D341Med (cell line): ENCODE results near the gene ADAD2.
"Not testable (repeated sequence)": the region's sequence is repeated elsewhere in the genome, so short reads cannot be mapped to it uniquely, and the experiment has no call there.

Experiments
- DNase-seq: peaks from one replicate; pipeline ENCODE4 v3.0.0; 2012; ENCODE audit warnings: low spot score

The ADAD2 gene

GRCh38 chr16:84195201-84196093 is 4.5 kb downstream of the ADAD2 start:
- DNase-seq = no peak

DNA sequence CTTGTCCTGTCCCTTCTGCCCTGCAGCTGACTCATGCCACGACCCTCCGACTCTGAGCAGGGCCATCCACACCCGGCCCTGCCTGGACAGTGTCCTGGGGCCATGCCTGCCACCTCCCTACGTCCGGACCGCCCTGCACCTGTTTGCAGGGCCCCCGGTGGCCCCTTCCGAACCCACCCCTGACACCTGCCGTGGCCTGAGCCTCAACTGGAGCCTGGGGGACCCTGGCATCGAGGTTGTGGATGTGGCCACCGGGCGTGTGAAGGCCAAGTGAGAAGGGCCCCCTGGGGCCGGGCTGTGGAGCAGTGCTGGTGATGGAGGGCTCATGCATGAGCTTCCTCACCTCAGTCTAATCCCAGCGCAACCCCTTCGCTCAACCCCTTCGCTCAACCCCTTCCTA is 5.1 kb downstream of the ADAD2 start:
- DNase-seq = no peak

- DNase-seq = no peak
Observed at GRCh38 chr16:84196727-84197394, 5.9 kb downstream of the ADAD2 start.

GRCh38 chr16:84197466-84198128 is 6.6 kb downstream of the ADAD2 start:
- no peak for DNase-seq

DNA sequence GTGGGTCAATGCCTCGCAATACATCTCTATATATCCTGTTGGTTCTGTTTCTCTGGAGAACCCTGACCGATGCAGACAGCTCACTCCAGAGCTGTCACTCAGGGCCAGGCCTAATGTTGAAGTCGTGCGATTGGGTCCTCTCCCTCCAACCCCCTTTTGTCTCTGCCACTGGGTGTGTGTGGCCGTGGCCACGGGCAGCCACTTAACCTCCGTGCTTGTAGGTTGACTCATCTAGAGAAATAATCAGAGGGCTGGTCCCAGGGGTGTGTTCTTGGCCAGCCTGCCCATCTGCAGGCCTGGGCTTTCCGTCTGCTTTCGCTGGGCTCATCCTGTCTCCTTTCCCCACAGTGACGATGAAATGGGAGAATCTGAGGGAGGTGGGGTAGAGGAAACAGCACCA is 7.4 kb downstream of the ADAD2 start:
- DNase-seq = no peak

DNA sequence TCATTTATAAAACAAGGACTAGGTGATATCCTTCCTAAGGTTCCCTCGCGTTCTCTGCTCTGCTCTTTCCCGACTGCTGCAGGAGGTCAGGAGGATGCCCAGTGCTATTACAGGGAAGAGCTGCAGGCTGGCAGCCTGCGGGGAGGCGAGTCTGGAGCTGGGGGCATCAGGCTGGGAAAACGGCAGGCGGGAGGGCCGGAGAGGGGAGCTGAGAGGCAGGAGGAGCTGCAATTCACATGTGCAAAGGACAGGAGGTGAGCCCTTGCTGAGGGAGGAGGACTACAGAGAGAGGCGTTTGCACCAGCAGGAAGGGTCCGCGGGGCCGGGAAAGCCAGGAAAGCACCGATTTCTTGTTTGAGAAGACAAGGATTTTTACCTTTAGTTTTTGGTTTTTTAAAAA is 8.1 kb downstream of the ADAD2 start:
- DNase-seq = no peak

GRCh38 chr16:84199861-84200260 is 8.9 kb downstream of the ADAD2 start:
- DNase-seq = no peak

DNA sequence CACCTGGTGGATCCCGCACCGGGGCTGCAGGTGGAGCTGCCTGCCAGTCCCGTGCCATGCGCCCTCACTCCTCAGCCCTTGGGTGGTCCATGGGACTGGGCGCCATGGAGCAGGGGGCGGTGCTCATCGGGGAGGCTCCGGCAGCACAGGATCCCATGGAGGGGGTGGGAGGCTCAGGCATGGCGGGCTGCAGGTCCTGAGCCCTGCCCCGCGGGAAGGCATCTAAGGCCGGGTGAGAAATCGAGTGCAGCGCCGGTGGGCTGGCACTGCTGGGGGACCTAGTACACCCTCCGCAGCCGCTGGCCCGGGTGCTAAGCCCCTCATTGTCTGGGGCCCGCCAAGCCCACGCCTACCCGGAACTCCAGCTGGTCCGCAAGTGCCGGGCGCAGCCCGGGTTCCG is 13.6 kb downstream of the ADAD2 start:
- DNase-seq = not testable (repeated sequence)

DNA sequence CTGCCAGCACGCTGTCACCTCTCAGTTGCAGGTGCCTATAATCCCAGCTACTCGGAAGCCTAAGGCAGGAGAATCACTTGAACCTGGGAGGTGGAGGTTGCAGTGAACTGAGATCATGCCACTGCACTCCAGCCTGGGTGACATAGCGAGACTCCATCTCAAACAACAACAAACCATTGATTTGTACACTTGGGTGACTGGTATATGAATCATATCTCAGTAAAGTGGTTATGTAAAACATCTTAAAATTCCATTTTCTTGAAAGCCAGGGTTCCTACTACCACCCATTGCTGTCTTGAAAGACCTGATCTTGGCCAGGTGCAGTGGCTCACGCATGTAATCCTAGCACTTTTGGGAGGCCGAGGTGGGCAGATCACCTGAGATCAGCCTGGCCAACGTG is 14.2 kb downstream of the ADAD2 start:
- not testable (repeated sequence) for DNase-seq

GRCh38 chr16:84205976-84206691 is 15.2 kb downstream of the ADAD2 start:
- no peak for DNase-seq

DNA sequence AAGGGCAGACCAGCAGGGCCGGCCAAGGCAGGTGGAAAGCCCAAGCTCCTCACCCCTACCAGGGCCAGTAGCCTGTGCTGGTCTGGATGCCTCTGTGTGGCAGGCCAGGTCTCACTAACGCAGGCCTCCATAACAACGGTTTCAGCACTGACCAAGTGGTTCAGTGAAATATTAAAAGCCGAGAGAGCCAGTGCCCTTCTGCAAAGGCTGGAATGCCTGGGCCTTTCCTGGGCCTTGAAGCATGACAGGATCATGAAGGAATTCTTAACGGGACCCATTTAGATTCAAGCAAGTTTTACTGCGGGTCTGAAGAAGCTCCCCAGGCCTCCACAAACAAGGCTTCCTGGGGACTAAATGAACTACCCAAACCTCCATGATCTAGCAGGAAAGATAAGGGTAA is 16.3 kb downstream of the ADAD2 start:
- no peak for DNase-seq

DNA sequence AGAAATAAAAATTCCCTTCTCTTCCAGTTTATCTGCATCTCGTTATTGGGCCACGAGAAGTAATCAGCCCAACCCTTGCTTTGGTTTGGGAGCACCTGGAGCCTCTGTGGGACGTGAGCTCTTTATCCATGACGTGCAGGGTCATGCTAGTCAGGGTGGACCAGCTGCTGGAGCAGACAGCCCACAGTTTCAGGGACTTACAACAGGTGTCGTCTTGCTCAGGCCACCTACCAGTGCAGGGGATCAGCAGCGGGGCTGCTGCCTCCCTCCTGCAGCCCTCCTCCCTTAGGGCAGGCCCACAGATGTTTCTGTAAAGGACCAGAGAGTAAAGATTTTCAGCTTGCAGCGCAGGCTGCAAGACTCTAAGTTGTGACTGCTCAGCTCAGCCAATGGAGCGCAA is 16.9 kb downstream of the ADAD2 start:
- no peak for DNase-seq

DNA sequence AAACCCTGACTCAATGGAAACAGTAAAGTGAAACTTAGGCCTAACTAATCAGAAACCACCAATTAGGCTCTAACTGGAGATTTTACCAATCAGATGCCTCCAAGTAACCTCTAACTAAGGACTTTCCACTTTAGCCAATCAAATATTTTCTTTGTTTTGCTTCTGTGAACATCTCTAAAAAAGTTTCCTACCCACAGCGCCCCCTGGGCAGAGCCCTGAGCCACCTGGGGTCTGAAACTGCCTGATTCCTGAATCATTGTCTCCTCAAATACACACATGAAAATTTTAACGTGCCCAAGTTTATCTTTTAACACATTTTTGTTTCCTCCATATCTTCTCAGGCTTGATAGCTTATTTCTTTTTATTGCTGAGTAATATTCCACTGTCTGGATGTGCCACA is 19.0 kb downstream of the ADAD2 start:
- DNase-seq = no peak

DNA sequence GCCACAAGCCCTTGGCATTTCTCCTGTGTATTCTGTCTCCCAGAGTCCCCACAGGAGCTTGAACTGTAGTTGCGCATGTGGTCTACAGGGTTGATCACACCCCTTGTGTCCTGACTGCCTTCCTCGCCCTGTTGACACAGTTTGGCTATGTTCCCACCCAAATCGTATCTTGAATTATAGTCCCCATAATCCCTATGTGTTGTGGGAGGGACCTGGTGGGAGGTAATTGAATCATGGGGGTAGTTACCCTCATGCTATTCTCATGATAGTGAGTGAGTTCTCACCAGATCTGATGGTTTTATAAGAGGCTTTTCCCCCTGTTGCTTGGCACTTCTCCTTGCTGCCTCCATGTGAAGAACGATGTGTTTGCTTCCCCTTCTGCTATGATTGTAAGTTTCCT is 21.2 kb downstream of the ADAD2 start:
- DNase-seq = no peak

DNA sequence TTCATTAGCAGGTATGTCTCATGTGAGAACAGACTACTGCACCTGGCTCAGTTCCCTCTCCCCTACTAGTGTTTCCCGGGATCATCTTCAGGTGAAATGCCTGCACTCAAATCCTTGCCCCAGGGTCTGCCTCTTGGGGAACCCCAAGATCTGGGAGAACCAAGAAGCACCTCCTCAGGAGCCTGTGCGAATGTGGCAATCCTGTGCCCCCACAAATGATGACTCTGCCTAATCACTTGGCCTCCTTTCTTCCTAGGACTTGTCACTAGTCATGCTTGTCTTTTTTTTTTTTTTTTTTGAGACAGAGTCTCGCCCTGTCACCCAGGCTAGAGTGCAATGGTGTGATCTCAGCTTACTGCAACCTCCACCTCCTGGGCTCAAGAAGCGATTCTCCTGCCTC is 21.7 kb downstream of the ADAD2 start:
- DNase-seq = no peak

GRCh38 chr16:84214451-84215066 is 23.6 kb downstream of the ADAD2 start:
- no peak for DNase-seq

- DNase-seq = no peak
Observed at GRCh38 chr16:84215531-84215930, 24.6 kb downstream of the ADAD2 start.

DNA sequence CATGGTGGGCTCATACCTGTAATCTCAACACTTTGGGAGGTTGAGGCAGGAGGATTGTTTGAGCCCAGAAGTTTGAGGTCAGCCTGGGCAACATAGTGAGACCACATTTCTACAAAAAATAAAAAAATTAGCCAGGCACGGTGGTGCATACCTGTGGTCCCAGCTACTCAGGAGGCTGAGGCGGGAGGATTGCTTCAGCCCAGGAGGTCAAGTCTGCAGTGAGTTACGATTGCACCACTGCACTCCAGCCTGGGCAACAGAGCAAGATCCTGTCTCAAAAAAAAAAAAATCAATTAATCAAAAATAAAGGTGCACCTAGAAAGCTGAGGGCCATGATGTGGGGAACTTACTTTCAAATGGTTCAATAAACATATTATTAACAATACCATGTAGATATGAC is 25.2 kb downstream of the ADAD2 start:
- not testable (repeated sequence) for DNase-seq

DNA sequence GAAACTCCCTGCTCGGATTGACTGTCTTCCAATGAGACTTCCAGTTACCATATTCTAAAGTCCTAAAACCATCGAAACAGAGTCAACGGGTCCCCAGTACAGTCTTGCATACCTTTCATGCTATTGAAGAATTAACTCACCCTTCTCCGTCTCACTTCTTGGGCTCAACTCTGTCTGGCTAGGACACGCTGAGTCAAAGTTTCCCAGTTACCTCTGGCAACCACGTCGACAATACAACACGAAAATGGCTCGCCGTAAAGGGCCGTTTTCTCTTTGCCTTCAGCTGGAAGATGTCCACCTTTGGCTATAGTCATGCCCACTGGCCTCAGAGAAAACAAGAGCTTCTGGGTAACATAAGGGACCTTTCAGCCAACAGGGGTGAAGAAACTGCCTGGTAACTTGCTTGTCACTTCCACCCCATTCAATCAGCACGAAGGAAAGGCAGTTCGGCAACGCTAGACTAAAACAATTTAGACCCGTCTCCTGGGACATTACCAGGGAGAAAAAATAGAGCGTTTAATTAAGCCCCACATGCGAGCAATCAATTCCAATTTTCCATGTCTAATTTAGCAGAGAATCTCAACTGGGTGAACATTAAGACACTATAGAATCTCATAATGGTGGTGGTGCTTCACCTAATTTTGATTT is 27.3 kb downstream of the ADAD2 start:
- DNase-seq = no peak

- no peak for DNase-seq
Observed at GRCh38 chr16:84218956-84219355, 28.0 kb downstream of the ADAD2 start.

- DNase-seq = no peak
Observed at GRCh38 chr16:84220851-84221250, 29.9 kb downstream of the ADAD2 start.
